Natural killer cell (primary cell): ENCODE data around the gene AJUBA. TPM values are rescaled to one million over a fixed set of nuclear protein-coding genes. Genes with fewer than 3 reads are reported as not detected.

Experiments used
- ATAC-seq, 3 donors: fragments of 150-1000 bp in 2 of 3; fragments of 200-7000 bp in 1 of 3; cut with Tn5 transposase; 1 replicate in 1 of 3; 2 replicates in 2 of 3; pipeline ENCODE4 v1.10.0; 2021; ENCODE audit warnings: mild to moderate bottlenecking in 2 of 3, moderate library complexity in 2 of 3
- DNase-seq, 2 donors: peaks; one replicate each; pipeline versions ENCODE4 v3.0.0 to v3.0.0-alpha.2; 2013 to 2021; ENCODE audit warnings: mixed read lengths in 1 of 2
- H3K27ac ChIP-seq: one replicate; pipeline ENCODE4 v1.5.1; 2013; ENCODE audit warnings: mild to moderate bottlenecking, low read length
- H3K27me3 ChIP-seq: one replicate; pipeline ENCODE4 v1.6.1; 2013; ENCODE audit warnings: low read length; ENCODE audit not compliant: control insufficient read depth, insufficient read depth
- H3K36me3 ChIP-seq: one replicate; pipeline ENCODE4 v1.6.1; 2013; ENCODE audit warnings: low read length; ENCODE audit not compliant: control insufficient read depth, insufficient read depth
- H3K4me1 ChIP-seq: one replicate; pipeline ENCODE4 v1.6.1; 2013; ENCODE audit warnings: low read length; ENCODE audit not compliant: control insufficient read depth, insufficient read depth
- H3K4me3 ChIP-seq: one replicate; pipeline ENCODE4 v1.5.1; 2013; ENCODE audit warnings: low read length
- H3K9me3 ChIP-seq: one replicate; pipeline ENCODE4 v1.6.1; 2013; ENCODE audit warnings: low read length; ENCODE audit not compliant: control insufficient read depth, insufficient read depth
- H3K27ac Mint-ChIP-seq, 2 donors: one replicate each; pipeline ENCODE4 v1.8.0; 2022; ENCODE audit warnings: mild to moderate bottlenecking in 2 of 2, mixed read lengths in 2 of 2, moderate library complexity in 1 of 2
- H3K27me3 Mint-ChIP-seq, 2 donors: one replicate each; pipeline ENCODE4 v1.8.0; 2022; ENCODE audit warnings: low read depth in 2 of 2, mixed read lengths in 2 of 2
- H3K36me3 Mint-ChIP-seq: one replicate; pipeline ENCODE4 v1.8.0; 2022; ENCODE audit warnings: mixed read lengths
- H3K4me1 Mint-ChIP-seq, 2 donors: one replicate each; pipeline ENCODE4 v1.8.0; 2022; ENCODE audit warnings: mixed read lengths in 2 of 2
- H3K4me3 Mint-ChIP-seq: one replicate; pipeline ENCODE4 v1.8.0; 2022; ENCODE audit warnings: mild to moderate bottlenecking, moderate library complexity, mixed read lengths
- H3K9me3 Mint-ChIP-seq, 2 donors: one replicate each; pipeline ENCODE4 v1.8.0; 2022; ENCODE audit warnings: mixed read lengths in 2 of 2
- WGBS: methylation state at CpG from one replicate; pipeline ENCODE4 v1.1.7; 2013; ENCODE audit warnings: missing lambda C conversion rate; ENCODE audit not compliant: insufficient coverage; 5-methylcytosine and 5-hydroxymethylcytosine counted together
- intact Hi-C: fragments of 100-400 bp; cut with micrococcal nuclease; formaldehyde crosslinking; loops from one replicate; pipeline ENCODE4 v1.14.2; 2022
- total RNA-seq, 4 donors: library from RNA; stranded (reverse); fragments of 120-200 nt in 1 of 4; gene quantifications; one replicate each; pipeline versions ENCODE4 v1.2.3 to v1.2.4, GENCODE V29; 2013 to 2022
- TF ChIP-seq, protein P1 (sequence below): fragments of 200-600 bp; IDR thresholded peaks from one replicate; pipeline ENCODE4 v1.8.0; 2022; ENCODE audit warnings: antibody characterized with exemption

Gene AJUBA
- total RNA-seq, 3 donors from 2014 or later (not counting 1 experiment from before 2014, with no cell fraction given): 0.45 to 0.61 (median 0.56) TPM

GRCh38 chr14:22993517-22993916, 11.2 kb upstream of the AJUBA start:
- no peak overlapping the region for H3K27ac Mint-ChIP-seq

GRCh38 chr14:22991852-22992251, 9.5 kb upstream of the AJUBA start:
- TF ChIP-seq, protein P1, sequence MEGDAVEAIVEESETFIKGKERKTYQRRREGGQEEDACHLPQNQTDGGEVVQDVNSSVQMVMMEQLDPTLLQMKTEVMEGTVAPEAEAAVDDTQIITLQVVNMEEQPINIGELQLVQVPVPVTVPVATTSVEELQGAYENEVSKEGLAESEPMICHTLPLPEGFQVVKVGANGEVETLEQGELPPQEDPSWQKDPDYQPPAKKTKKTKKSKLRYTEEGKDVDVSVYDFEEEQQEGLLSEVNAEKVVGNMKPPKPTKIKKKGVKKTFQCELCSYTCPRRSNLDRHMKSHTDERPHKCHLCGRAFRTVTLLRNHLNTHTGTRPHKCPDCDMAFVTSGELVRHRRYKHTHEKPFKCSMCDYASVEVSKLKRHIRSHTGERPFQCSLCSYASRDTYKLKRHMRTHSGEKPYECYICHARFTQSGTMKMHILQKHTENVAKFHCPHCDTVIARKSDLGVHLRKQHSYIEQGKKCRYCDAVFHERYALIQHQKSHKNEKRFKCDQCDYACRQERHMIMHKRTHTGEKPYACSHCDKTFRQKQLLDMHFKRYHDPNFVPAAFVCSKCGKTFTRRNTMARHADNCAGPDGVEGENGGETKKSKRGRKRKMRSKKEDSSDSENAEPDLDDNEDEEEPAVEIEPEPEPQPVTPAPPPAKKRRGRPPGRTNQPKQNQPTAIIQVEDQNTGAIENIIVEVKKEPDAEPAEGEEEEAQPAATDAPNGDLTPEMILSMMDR: no peak
- H3K4me1 ChIP-seq: no peaks in the 10 kb centered on the region
- no peaks in the 10 kb centered on the region for H3K4me1 Mint-ChIP-seq
- WGBS: 86% methylated on average over 8 of the region's 8 CpGs
- ATAC-seq (no peak), DNase-seq (no peak)
- no peaks in the 10 kb centered on the region for H3K9me3 ChIP-seq
- no peaks in the 10 kb centered on the region for H3K27me3 Mint-ChIP-seq
- H3K4me3 Mint-ChIP-seq: no peak overlapping the region
- intact Hi-C loops: no loop called here
- H3K9me3 Mint-ChIP-seq: no peaks in the 10 kb centered on the region
- no peak overlapping the region for H3K27ac ChIP-seq
- H3K36me3 ChIP-seq: peaks cover 15% of the 10 kb centered on the region
- H3K27me3 ChIP-seq: no peaks in the 10 kb centered on the region
- H3K4me3 ChIP-seq: no peak overlapping the region
- H3K36me3 Mint-ChIP-seq: no peaks in the 10 kb centered on the region
- H3K27ac Mint-ChIP-seq: no peak overlapping the region

More at GRCh38 chr14:22993517-22993916, 11.2 kb upstream of the AJUBA start:
- intact Hi-C loops: no loop called here
- Histone ChIP-seq H3K27me3 (no peaks in the 10 kb centered on the region), H3K9me3 (no peaks in the 10 kb centered on the region), H3K4me1 (no peaks in the 10 kb centered on the region), H3K4me3 (no peak overlapping the region), H3K36me3 (peaks cover 17% of the 10 kb centered on the region), H3K27ac (no peak overlapping the region)
- Mint-ChIP-seq H3K27me3 (no peaks in the 10 kb centered on the region), H3K4me3 (no peak overlapping the region), H3K9me3 (no peaks in the 10 kb centered on the region), H3K4me1 (no peaks in the 10 kb centered on the region), H3K36me3 (no peaks in the 10 kb centered on the region)
- ATAC-seq (no peak), DNase-seq (no peak)
- TF ChIP-seq, protein P1: no peak

GRCh38 chr14:22987291-22987690, 4.9 kb upstream of the AJUBA start:
- no peaks in the 10 kb centered on the region for H3K36me3 Mint-ChIP-seq
- no peaks in the 10 kb centered on the region for H3K9me3 Mint-ChIP-seq
- H3K9me3 ChIP-seq: no peaks in the 10 kb centered on the region
- ATAC-seq (no peak), DNase-seq (no peak)
- peaks cover under 1% of the 10 kb centered on the region for H3K27me3 ChIP-seq
- TF ChIP-seq, protein P1: no peak
- no peaks in the 10 kb centered on the region for H3K27me3 Mint-ChIP-seq
- intact Hi-C loops: loop anchor here (2.0 kb wide), 1 partner anchor 416 kb away; no protein-coding TSS in a partner anchor
- peaks cover 8% of the 10 kb centered on the region for H3K4me1 ChIP-seq
- no peak overlapping the region for H3K4me3 ChIP-seq
- no peak overlapping the region for H3K4me3 Mint-ChIP-seq
- WGBS: 93% methylated on average over 8 of the region's 8 CpGs
- no peak overlapping the region for H3K27ac ChIP-seq
- H3K4me1 Mint-ChIP-seq: no peaks in the 10 kb centered on the region
- peaks cover 11% of the 10 kb centered on the region for H3K36me3 ChIP-seq
- H3K27ac Mint-ChIP-seq: no peak overlapping the region

GRCh38 chr14:22986508-22987054, 4.2 kb upstream of the AJUBA start:
- H3K36me3 ChIP-seq: peaks cover 9% of the 10 kb centered on the region
- Mint-ChIP-seq H3K4me3 (no peak overlapping the region), H3K36me3 (no peaks in the 10 kb centered on the region), H3K27ac (no peak overlapping the region), H3K9me3 (no peaks in the 10 kb centered on the region), H3K4me1 (no peaks in the 10 kb centered on the region), H3K27me3 (no peaks in the 10 kb centered on the region)
- peak; percentile 70 to 82 (median 70) for ATAC-seq
- TF ChIP-seq, protein P1: peak; percentile 83
- intact Hi-C loops: loop anchor here (1.0 to 2.0 kb wide), 2 partner anchors 72 to 416 kb away; no protein-coding TSS in a partner anchor
- peak; percentile 78 to 95 for DNase-seq
- 0% methylated on average over 2 of the region's 5 CpGs for WGBS
- H3K27me3 ChIP-seq: peaks cover 7% of the 10 kb centered on the region
- H3K27ac ChIP-seq: no peak overlapping the region
- peaks cover 15% of the 10 kb centered on the region for H3K4me1 ChIP-seq
- H3K4me3 ChIP-seq: no peak overlapping the region
- H3K9me3 ChIP-seq: no peaks in the 10 kb centered on the region
